ENCODE data around the gene CEP43.

CEP43 gene

GRCh38 chr6:166996406-166996805 lies 2.8 kb upstream of the CEP43 start:
- peak; percentile 42 for DNase-seq (ENCODE audit: low read depth)
- no peak overlapping the region for H3K4me3 ChIP-seq (replicated peaks; ENCODE audit: low read depth, low read length)
- TF ChIP-seq CTCF (IDR thresholded peaks at IDR 0.05; ENCODE audit: low read length, missing control alignments), result no peak

- no peak for TF ChIP-seq CTCF (IDR thresholded peaks at IDR 0.05; ENCODE audit: low read length, missing control alignments)
- DNase-seq (ENCODE audit: low read depth), result no peak
- H3K4me3 ChIP-seq (replicated peaks; ENCODE audit: low read depth, low read length), result peak overlapping the region; percentile 84
These were observed 1.8 kb upstream of the CEP43 start for GRCh38 chr6:166997348-166997747.

- peak; percentile 59 for TF ChIP-seq CTCF (IDR thresholded peaks at IDR 0.05; ENCODE audit: low read length, missing control alignments)
- peak; percentile 75 for DNase-seq (ENCODE audit: low read depth)
- H3K4me3 ChIP-seq (replicated peaks; ENCODE audit: low read depth, low read length), result peak overlapping the region; percentile 84
These were observed 1.4 kb upstream of the CEP43 start for GRCh38 chr6:166997768-166998255.

GRCh38 chr6:166998256-166999144 lies 697 bp upstream of the CEP43 start:
- TF ChIP-seq CTCF (IDR thresholded peaks at IDR 0.05; ENCODE audit: low read length, missing control alignments), result no peak
- peak overlapping the region; percentile 84 for H3K4me3 ChIP-seq (replicated peaks; ENCODE audit: low read depth, low read length)
- DNase-seq (ENCODE audit: low read depth), result no peak

- peak; percentile 16 for DNase-seq (ENCODE audit: low read depth)
- H3K4me3 ChIP-seq (replicated peaks; ENCODE audit: low read depth, low read length), result peak overlapping the region; percentile 79
- TF ChIP-seq CTCF (IDR thresholded peaks at IDR 0.05; ENCODE audit: low read length, missing control alignments), result no peak
These were observed 672 bp downstream of the CEP43 start for GRCh38 chr6:166999884-167000253.

- no peak for TF ChIP-seq CTCF (IDR thresholded peaks at IDR 0.05; ENCODE audit: low read length, missing control alignments)
- no peak for DNase-seq (ENCODE audit: low read depth)
- no peak overlapping the region for H3K4me3 ChIP-seq (replicated peaks; ENCODE audit: low read depth, low read length)
These were observed 1.6 kb downstream of the CEP43 start for GRCh38 chr6:167000759-167001158.
